Stimulated activated CD8-positive, alpha-beta memory T cell treated with anti-CD3 and anti-CD28 coated beads, Interleukin-15, amount 100 ng/mL, for 4 hours (primary cell): ENCODE data around the gene USP1.

Experiments
- DNase-seq, 2 donors: peaks; one replicate each; pipeline ENCODE4 v3.0.0-alpha.2; 2020; ENCODE audit warnings: low read depth in 2 of 2

The USP1 gene

DNA sequence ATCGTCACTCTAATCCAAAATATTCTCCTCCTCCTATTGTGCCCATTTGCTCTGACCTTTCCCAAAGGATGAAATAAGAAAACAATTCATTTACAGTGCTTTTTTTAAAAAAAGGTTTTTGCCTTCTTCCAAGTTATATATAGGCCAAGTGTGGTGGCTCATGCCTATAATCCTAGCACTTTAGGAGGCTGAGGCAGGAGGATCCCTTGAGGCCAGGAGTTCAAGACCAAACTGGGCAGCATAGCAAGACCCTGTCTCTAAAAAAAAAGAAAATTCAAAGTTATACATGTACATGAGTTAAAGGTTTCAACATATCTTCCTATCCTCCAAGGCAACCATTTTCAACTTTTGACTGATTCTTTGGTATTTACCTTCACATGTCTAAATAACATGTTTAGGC, 10.1 kb upstream of the USP1 start:
- no peak for DNase-seq

DNA sequence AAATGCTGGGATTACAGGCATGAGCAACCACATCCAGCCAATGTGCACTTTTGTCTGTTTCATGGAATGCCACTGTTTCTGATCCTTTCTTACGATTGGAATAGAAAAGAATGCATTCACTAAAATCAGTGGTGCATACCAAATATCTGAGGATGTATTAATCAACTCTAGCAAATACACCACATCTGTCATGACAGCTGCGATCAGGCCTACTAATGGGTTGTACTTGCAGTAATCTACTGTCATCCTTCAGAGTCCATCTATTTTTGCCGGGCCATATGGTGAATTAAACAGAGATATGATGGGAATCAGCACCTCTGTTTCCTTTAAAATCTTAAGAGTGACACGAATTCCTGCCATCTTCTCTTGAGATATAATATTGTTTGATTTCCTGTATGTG, 8.5 kb upstream of the USP1 start:
- DNase-seq, result no peak

DNA sequence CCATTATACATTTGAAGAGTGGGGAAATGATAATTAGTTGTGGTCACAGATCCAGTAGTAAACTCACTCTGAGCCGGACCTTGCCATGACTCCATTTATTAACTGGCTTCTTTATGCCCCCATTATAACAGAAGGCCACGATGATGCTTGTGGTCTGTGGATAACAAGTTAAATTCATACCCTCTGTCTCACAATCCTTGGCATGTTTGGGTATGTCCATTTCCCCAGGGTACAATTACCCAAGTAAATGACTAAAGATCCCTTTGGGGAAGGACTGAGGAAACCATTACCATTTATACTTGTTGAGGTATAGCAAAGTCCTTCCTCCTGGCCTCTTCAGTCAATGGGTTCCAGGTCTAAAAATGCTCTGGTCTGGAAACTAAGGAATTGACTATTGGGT, 7.3 kb upstream of the USP1 start:
- no peak for DNase-seq

DNA sequence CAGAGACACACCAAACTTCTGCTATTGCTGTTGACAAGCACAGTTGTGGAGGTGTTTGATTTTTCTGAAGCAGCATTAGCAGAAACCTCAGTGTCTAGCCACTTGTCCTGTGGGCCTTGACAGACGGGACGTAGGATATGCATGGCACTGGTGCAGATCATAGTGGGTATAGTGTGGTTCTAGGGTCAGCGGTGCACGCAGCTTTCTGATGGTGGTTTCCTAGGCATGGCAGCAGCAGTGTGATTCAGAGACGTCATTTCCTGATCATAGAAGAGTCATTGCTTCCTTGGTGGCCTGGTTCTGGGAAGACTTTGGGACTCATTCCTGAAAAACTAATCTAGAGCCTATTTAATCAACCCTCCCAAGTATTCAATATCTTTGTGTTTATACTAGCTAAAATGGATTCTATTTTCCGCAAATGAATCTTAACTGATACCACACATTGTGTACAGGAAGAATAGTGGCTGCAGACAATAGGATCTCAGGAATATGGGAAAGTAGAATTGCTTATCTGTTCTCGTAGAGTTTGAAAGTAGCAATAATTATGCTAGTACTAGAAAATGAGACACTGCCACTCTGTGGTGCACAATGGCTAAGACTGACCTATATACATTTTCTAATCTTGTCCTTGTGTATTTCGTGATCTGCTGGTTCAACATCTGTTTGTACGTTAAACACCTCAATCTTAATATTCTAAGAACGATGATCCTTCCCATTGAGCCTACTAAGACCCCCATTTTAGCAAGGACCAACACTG, 2.8 kb upstream of the USP1 start:
- no peak for DNase-seq

DNA sequence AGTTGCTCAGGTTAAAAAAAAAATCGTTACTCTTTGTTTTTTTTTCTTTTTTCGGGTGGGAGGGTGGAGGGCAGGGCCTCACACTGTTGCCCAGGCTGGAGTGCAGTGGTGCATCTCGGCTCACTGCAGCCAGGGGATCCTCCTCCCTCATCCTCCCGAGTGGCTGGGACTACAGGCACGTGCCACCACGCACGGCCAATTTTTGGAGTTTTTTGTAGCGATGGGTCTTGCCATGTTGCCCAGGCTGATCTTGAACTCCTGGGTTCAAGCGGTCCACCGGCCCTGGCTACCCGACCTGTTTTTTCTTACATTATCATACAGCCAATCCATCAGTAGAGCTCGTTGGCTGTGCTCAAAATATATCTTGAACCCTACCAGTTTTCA, 2.2 kb upstream of the USP1 start:
- no peak for DNase-seq

DNA sequence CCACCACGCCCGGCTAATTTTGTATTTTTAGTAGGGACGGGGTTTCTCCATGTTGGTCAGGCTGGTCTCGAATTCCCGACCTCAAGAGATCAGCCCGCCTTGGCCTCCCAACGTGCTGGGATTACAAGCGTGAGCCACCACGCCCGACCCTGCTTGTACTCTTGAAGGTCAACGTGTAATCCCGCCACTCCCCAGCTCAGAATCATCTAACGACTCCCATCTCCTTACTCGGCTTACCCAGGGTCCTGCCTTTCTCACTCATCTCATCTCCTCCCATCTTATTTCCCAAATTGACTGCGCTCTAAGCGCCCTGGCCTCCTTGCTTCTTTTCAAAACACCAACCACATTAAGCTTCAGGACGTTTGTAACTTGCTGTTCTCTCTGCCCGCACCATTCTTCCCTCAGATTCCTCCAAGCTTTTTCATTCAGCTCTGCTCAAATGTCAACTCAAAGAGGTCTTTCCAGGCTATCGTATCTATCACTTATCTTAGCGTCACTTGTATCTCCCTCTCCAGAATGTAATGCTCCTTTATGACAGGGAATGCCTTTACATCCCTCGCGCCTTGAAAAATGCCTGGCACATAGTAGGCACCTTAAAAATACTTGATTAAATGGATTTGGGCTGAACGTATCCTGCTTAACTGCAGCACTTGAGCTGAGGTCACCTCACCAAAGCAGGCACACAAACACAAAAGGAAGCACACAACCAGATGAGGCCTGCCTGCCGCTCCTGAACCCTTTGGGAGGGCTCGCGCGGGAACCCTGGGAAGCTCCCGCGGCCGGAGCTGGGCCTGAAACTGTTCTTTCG, 1.4 kb upstream of the USP1 start:
- no peak for DNase-seq

DNA sequence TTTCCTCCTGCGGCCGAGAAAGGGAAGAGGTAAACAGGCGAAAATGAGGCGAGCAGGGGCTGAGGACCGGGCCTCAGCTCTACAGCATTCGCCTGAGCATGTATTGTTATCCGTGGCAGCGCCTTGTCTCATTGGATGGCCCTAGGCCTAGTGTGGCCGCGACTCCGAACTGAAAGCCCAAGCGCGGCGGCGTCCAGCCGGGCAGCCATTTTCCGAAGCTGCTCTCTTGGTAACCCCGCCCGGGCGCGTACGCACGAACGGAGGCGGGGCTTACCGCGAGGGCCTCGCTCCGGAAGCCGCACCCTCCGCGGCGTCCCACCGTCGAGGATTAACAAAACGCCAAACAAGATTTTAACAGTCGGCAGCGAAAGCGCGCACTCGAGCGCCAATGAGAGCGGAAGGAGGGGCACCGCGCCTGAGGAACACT, 797 bp upstream of the USP1 start:
- peak in 1 of 2 donors; percentile 94 for DNase-seq

DNA sequence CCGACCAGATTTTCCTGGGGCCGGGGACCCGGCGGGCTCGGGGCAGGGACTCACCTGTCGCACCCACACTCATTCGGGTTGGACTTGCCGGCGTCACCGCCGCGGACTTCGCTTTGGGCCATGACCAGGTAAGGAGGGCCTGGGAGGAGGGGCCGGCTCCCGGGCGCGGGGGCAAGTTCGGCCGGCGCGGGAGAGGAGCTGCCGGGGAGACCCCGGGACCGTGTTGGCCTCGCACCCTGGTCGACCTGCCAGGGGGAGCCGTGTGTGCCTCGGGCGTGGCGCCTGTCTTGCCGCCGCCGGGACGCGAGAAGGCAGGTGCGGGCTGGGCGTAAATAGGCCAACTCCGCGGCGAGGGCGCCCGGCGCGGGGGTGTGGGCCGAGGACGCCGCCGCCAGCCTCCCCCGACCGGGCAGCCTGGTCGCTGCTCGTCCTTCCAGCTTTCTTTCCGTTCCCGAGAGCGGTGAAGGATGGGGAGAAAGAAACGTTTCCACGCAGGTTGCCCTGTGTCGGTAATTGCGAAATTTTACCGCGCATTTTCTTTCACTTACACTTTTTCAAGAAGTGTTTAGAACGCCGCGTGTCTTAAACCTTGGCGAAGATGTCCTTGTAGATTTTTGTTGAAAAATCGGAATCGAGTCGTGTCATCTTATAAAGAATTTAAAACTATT, 558 bp downstream of the USP1 start:
- DNase-seq, result peak in 1 of 2 donors; percentile 13

DNA sequence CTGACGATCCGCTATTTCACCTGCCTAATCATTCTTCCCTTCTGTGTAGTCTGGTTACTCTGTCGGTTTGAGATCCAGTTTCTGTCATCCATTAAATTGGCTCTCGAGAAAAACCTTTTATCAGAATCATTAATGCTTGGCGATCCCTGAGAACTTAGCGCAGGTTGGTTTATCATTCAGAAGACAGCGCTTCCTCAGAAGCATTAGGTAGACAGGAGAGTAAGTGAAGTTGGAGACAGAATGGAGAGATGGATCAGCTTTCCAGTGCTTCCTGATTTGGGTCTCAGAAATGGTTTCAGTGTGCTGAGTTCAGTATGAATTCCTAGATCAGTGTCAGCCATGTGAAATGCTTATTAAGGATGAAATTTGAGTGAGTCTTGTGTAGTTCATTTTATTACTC, 1.3 kb downstream of the USP1 start:
- DNase-seq, result no peak

DNA sequence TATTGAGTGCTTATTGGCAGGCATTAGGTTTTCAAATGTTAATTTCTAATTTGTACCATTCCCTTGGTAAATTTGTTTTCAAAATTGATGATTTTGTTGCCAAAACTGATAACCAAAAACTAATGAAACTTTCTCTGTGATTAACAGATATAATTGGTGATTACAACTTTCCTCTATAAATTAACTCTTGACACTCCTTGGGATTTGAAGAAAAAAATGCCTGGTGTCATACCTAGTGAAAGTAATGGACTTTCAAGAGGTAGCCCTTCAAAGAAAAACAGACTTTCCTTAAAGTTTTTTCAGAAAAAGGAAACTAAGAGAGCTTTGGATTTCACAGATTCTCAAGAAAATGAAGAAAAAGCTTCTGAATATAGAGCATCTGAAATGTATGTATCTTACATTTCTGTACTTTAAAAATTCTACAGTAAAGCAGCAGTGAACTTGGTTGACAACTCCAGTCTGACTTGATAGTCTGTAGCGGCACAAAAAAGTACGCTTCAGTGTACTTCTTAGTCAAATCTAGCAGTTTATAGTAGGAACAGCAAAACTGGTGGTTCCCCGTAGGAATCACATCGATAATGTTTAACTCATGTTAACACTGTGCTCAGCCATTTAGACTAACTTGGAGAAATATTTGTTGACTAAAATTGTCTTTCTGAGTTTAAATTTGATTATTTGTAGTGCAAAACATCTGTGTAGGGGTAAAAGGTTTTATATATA, 3.0 kb downstream of the USP1 start:
- no peak for DNase-seq

DNA sequence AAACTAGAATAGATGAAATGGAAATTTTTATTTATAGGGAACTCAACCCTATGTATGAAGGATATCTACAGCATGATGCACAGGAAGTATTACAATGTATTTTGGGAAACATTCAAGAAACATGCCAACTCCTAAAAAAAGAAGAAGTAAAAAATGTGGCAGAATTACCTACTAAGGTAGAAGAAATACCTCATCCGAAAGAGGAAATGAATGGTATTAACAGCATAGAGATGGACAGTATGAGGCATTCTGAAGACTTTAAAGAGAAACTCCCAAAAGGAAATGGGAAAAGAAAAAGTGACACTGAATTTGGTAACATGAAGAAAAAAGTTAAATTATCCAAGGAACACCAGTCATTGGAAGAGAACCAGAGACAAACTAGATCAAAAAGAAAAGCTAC, 7.9 kb downstream of the USP1 start:
- no peak for DNase-seq

DNA sequence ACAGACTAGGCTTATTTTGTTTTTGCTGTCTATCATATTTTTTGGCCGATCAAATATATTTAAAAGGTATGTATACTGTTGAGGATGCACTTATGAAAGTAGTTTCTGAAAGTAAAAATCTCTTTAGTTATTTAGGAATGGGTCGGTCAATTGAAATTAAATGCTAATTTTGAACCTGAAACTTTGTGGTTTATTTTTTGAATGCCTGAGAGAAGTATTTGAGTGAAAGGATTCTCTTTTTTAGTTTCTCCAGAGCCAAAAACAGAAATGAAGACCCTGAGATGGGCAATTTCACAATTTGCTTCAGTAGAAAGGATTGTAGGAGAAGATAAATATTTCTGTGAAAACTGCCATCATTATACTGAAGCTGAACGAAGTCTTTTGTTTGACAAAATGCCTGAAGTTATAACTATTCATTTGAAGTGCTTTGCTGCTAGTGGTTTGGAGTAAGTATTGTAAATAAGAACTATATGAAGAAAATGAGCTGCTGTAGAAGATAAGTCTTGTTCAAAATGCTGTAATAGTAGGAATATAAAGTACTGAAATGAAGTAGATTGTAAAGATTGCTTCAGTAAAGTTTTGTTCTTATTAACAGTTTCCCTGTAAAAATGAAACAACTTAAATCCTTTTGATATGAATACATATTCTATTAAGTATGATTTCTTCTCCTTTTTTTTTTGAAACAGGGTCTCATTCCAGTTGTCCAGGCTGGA, 11.5 kb downstream of the USP1 start:
- DNase-seq, result no peak

DNA sequence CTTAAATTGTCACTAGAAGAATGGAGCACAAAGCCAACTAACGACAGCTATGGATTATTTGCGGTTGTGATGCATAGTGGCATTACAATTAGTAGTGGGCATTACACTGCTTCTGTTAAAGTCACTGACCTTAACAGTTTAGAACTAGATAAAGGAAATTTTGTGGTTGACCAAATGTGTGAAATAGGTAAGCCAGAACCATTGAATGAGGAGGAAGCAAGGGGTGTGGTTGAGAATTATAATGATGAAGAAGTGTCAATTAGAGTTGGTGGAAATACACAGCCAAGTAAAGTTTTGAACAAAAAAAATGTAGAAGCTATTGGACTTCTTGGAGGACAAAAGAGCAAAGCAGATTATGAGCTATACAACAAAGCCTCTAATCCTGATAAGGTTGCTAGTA, 13.5 kb downstream of the USP1 start:
- DNase-seq, result no peak

DNA sequence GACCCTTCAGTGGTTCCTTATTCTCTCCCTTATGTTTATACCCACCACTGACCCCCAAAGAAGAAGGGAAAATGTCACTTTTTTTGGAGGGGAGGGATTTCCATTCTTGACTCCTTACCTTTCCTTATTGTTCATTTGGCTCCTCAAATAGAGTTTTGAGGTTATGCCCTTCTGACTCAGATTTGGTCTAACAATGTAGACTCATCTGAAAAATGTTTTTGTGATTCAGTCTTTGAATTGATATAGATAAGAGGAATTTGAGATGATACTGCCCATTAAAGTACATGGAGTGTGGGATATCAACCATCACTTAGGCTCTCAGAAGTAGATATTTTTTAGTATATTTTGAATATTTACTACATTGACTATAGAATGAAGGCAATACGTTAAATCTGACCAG, 16.1 kb downstream of the USP1 start:
- DNase-seq, result no peak

DNA sequence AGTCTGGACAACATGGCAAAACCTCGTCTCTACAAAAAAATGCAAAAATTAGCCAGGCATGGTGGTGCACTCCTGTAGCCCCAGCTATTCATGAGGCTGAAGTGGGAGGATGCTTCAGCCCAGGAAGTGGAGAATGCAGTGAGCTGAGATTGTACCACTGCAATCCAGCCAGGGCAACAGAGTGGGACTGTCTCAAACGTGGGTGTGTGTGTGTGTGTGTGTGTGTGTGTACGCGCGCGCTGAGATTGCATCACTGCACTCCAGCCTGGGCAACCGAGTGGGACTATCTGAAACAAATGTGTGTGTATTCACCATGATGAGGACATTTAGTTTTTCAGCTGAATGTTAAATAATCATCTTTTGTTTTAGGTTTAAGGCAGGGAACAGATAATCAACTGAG, 21.1 kb downstream of the USP1 start:
- DNase-seq, result no peak

DNA sequence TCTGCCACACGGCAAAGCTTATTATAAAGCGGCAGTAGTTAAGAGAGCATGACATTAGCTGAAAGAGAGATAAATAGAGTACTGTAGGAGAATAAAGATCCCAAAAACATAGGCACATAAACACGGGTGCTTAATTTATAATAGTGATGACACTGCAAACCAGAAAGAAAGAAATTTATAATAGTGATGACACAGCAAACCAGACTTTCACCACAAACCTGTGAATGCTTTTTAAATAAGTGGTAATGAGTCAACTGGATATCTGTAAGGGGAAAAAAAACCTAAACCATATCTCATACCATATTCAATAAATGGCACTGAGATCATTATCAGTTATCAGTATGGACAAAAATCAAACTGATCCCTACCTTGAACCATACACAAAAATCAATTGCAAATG, 25.5 kb downstream of the USP1 start:
- DNase-seq, result no peak

DNA sequence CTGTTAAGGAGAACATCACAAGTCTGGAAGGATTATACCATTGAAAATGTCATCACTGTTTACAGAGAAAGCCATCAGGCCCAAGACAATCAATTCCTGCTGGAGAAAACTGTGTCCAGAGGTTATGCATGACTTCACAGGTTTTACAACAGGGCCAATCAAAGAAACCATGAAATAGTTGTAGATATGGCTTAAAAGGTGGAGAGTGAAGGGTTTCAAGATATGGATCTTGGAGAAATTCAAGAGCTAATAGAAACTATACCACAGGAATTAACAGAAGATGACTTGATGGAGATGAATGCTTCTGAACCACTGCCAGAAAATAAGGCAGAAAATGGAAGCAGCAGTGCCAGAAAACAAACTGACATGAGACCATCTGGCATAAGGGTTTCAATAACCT, 30.2 kb downstream of the USP1 start:
- no peak for DNase-seq

DNA sequence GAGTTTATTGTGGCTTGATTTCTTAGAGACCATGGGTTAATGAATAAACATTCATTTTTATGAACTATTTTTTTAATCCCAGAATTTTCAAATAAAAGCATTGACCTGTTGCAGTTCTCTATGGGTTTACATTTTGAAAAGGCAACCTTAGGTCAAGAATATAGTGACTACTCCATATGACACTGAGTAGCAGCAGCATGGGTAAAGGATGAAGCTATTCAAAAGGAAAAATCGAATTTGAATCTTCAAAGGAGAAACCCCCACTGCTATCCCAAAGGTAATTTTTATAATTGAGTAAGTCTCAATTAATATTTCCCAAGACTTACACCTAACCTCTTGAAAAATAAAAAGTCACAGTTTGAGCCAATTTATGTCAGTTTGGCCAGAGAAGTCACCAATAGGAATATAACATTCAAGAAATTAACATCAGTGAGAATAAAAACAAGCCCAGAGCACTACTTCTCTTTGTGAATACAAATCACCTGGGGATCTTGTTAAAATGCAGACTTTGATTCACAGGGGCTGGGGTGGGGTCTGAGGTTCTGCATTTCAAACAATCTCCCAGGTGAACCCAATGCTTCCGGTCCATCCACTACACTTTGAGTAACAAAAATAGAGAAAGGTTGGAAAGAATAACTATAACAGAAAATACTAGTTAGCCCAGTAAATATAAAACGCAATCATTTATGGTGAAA, 39.8 kb downstream of the USP1 start:
- DNase-seq, result no peak

DNA sequence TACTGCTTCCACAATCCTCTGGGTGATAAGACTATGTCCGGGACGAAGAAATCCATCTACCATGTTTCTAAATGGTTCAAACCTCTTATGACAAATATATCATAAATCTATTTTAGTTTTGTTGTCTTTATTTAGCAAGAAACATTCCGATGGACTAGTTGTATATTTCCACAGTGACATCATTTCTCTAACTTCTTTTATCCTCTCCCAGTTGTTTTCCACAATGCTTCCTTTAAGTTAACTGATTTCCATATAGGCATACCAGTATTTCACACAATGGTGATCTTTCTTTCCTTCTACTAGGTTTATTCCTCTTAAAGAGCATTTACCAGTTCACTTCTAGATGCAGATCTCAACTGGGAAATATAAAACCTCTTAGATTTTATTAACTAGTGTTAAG, 44.8 kb downstream of the USP1 start:
- DNase-seq, result no peak

DNA sequence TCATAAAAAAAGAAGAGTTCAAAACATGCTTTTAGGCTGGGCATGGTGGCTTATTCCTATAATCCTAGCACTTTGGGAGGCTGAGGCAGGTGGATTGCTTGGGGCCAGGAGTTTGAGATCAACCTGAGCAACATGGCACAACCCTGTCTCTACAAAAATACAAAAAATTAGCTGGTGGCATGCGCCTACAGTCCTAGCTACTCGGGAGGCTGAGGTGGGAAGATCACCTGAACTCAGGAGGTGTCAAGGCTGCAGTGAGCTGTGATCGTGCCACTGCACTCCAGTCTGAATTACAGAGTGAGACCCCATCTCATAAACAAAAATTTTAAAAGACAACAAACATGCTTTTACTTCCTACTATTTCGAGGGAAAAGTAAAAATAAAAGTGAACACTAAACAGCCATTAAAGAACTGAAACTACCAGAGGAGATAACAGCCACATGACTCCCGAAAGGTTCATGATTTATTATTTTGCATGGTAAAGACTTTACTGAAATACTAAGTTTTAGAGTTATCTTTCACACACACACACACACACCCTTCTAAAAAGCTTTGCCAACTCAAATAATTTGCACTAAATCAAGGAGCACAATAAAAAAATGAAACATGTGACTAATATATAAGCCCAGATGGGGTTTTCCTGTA, 48.1 kb downstream of the USP1 start:
- DNase-seq, result no peak
